Osteoblast (primary cell): ENCODE measurements around the gene SOX13. TPM values are rescaled to one million over a fixed set of nuclear protein-coding genes. Genes with fewer than 3 reads are reported as not detected.

Source experiments
- DNase-seq: peaks from one replicate; pipeline ENCODE4 v3.0.0; 2011; ENCODE audit warnings: low spot score, mixed read lengths; ENCODE audit not compliant: insufficient read length; ENCODE audit errors: missing footprints
- H2AFZ ChIP-seq: 2 replicates; pipeline ENCODE4 v1.6.0; 2011; ENCODE audit warnings: mild to moderate bottlenecking, low read length
- H3K27ac ChIP-seq: 2 replicates; pipeline ENCODE4 v1.5.1; 2011; ENCODE audit warnings: mild to moderate bottlenecking, low read depth, low read length, moderate library complexity
- H3K27me3 ChIP-seq: 2 replicates; pipeline ENCODE4 v1.6.0; 2012; ENCODE audit warnings: mild to moderate bottlenecking, control low read depth, inconsistent platforms, low read length, moderate library complexity; ENCODE audit not compliant: insufficient read depth
- H3K36me3 ChIP-seq: 2 replicates; pipeline ENCODE4 v1.5.1; 2011; ENCODE audit warnings: mild to moderate bottlenecking, low read length, control low read depth, moderate library complexity; ENCODE audit not compliant: insufficient read depth
- H3K4me1 ChIP-seq: 2 replicates; pipeline ENCODE4 v1.5.1; 2011; ENCODE audit warnings: mild to moderate bottlenecking, low read length, control low read depth, moderate library complexity; ENCODE audit not compliant: insufficient read depth
- H3K4me2 ChIP-seq: 2 replicates; pipeline ENCODE4 v1.6.0; 2011; ENCODE audit warnings: mild to moderate bottlenecking, low read length; ENCODE audit not compliant: insufficient read depth
- H3K4me3 ChIP-seq: fragments of 200-600 bp; sonication (generic); 3 replicates; pipeline ENCODE4 v1.5.1; 2012; ENCODE audit warnings: mild to moderate bottlenecking, low read length, inconsistent platforms; ENCODE audit not compliant: insufficient read depth
- H3K79me2 ChIP-seq: 2 replicates; pipeline ENCODE4 v1.6.0; 2012; ENCODE audit warnings: mild to moderate bottlenecking, low read length, control low read depth, inconsistent platforms; ENCODE audit not compliant: insufficient read depth
- H3K9me3 ChIP-seq: 2 replicates; pipeline ENCODE4 v1.5.1; 2011; ENCODE audit warnings: low read depth, low read length, control low read depth
- H4K20me1 ChIP-seq: 2 replicates; pipeline ENCODE4 v1.6.0; 2012; ENCODE audit warnings: mild to moderate bottlenecking, low read length, control low read depth; ENCODE audit not compliant: insufficient read depth
- total RNA-seq: library from RNA; depleted of rRNA; stranded (reverse); fragments of >200 nt; gene quantifications from 2 replicates; pipeline ENCODE4 v1.2.3, GENCODE V29; 2012
- TF ChIP-seq, protein P1 (sequence below): IDR thresholded peaks from 2 replicates; pipeline ENCODE4 v1.5.1; 2011; ENCODE audit warnings: mild to moderate bottlenecking, low read depth, low read length, moderate library complexity; ENCODE audit errors: extremely low read depth

Gene SOX13
- total RNA-seq, 1 donor = 9.0 TPM

DNA sequence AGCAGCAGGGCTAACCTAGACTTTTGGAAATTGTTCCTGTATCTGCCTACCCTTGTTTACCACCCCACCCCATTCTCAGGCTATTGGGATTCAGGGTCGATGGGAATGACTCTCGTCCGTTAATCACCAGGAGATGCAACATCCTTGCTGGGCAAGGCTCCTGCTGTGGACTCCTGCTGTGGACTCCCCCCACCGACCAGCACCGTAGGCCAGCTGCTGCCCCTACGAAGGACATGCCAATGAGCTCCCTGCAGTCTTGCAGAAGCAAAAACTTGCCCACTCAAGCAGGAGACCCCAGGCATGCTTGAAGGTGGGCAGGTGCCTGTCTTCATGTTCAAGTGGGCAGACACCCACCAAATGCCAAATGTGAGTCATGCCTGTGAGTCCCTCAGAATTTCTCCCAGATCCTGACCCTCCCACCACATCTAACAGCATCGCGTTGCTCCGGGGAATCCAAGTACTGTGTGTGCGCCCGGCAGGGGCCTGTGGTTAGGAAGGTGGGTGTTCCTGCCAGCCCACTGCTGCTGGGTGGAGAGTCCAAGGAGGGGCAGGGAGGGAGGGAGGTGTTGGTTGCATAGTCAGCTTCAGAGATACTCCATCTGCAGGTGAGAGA is 41.7 kb upstream of the SOX13 start:
- Histone ChIP-seq H3K36me3 (no peaks in the 10 kb centered on the region), H3K79me2 (no peaks in the 10 kb centered on the region), H4K20me1 (no peaks in the 10 kb centered on the region), H3K27ac (no peak overlapping the region), H2AFZ (no peak overlapping the region), H3K27me3 (peaks cover 6% of the 10 kb centered on the region), H3K9me3 (no peaks in the 10 kb centered on the region), H3K4me1 (no peaks in the 10 kb centered on the region), H3K4me3 (no peak overlapping the region), H3K4me2 (no peak overlapping the region)
- TF ChIP-seq, protein P1, sequence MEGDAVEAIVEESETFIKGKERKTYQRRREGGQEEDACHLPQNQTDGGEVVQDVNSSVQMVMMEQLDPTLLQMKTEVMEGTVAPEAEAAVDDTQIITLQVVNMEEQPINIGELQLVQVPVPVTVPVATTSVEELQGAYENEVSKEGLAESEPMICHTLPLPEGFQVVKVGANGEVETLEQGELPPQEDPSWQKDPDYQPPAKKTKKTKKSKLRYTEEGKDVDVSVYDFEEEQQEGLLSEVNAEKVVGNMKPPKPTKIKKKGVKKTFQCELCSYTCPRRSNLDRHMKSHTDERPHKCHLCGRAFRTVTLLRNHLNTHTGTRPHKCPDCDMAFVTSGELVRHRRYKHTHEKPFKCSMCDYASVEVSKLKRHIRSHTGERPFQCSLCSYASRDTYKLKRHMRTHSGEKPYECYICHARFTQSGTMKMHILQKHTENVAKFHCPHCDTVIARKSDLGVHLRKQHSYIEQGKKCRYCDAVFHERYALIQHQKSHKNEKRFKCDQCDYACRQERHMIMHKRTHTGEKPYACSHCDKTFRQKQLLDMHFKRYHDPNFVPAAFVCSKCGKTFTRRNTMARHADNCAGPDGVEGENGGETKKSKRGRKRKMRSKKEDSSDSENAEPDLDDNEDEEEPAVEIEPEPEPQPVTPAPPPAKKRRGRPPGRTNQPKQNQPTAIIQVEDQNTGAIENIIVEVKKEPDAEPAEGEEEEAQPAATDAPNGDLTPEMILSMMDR = no peak
- DNase-seq = no peak

DNA sequence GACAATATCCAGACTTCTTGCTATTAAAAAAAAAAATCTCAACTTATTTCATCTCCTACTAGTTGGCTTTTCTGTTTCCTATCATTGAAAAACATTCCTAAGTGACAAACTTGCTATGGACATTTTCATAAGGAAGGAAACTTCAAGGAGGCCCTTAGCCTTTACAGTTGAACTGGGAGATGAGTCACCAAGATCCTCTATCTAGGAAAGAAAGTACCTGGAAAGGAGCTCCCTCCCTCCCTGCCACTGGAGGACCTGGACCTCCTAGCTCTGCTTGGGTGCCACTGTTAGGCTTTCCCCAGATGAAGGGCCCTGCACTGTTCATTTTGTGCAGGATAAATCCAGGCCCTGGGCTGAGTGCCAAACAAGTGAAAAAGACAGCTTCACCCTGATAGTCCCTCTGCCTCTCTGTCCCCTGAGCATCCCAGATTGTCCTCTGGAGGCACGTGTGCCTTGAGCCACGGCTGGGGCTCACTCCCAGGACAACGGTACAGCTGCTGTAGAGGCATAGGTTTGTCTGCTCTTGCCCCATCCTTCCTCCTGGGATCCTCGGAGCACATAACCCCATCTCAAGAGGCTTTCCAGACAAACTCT is 40.2 kb upstream of the SOX13 start:
- DNase-seq = no peak
- Histone ChIP-seq H3K36me3 (no peaks in the 10 kb centered on the region), H3K9me3 (no peaks in the 10 kb centered on the region), H3K79me2 (no peaks in the 10 kb centered on the region), H4K20me1 (no peaks in the 10 kb centered on the region), H3K4me3 (no peak overlapping the region), H3K4me1 (no peaks in the 10 kb centered on the region), H2AFZ (no peak overlapping the region), H3K4me2 (no peak overlapping the region), H3K27ac (no peak overlapping the region), H3K27me3 (no peaks in the 10 kb centered on the region)
- TF ChIP-seq, protein P1 = no peak

DNA sequence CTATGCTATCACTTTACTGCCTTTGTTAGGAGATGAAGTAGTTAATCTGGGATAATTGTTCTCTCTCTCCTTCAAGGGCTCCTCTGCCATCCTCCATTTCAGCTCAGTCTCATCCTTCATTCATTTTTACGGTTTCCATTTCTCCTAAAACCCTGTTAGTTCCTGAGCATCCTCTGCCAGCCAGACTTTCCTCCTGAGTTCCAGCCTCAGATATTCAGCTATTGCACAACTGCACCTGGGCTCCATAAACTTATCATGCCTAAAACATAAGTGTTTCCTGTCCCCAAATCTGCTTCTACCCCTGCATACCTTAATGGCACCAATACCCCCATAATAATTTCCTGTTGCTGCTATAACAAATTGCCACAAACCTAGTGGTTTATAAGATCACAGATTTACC is 39.6 kb upstream of the SOX13 start:
- H3K9me3 ChIP-seq = no peaks in the 10 kb centered on the region
- H4K20me1 ChIP-seq = no peaks in the 10 kb centered on the region
- H3K4me1 ChIP-seq = no peaks in the 10 kb centered on the region
- H3K27me3 ChIP-seq = no peaks in the 10 kb centered on the region
- no peak overlapping the region for H3K4me2 ChIP-seq
- no peaks in the 10 kb centered on the region for H3K79me2 ChIP-seq
- no peak for DNase-seq
- no peak overlapping the region for H3K27ac ChIP-seq
- H3K4me3 ChIP-seq = no peak overlapping the region
- TF ChIP-seq, protein P1 = no peak
- no peaks in the 10 kb centered on the region for H3K36me3 ChIP-seq
- H2AFZ ChIP-seq = no peak overlapping the region

DNA sequence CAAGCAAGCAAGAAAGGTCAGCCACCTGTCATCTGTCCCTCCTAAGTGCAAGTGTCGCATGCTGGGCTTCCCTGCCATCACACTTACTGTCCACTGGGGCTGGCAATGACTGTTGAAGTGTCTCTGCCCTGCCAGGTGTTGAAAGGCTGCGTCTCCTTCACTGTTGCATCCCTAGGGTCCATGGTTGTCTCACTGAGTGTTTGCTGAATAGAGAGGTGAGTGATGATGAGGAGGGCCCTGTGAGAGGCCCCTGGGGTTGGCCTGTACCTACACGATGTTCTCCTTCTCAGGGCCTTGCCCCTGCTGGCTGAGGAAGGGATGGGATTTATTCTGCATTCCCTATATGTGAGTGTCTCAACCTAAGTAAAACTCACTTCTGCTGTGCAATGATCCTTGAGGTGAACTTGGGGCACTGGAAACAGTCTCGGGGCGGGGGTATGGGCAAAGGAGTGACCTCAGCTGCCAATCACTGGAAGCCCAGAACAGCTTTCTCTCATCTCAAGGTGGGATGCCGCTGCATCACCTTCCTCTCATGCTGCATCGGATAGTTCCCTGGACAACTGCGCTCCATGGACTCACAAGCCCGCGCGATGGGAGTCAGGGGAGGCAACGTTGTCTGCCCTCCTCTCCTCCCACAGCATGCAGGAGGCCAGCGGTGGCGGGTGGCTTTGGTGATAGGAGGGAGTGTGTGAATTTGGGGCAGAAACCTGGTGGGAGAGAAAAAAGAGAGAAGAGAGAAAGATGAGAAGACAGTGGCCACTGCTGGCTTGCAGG is 35.8 kb upstream of the SOX13 start:
- Histone ChIP-seq H3K4me3 (no peak overlapping the region), H3K4me2 (no peak overlapping the region), H2AFZ (no peak overlapping the region), H3K27ac (no peak overlapping the region), H3K27me3 (no peaks in the 10 kb centered on the region), H3K36me3 (no peaks in the 10 kb centered on the region), H4K20me1 (no peaks in the 10 kb centered on the region), H3K9me3 (no peaks in the 10 kb centered on the region), H3K79me2 (no peaks in the 10 kb centered on the region), H3K4me1 (peaks cover 14% of the 10 kb centered on the region)
- TF ChIP-seq, protein P1 = no peak
- DNase-seq = no peak
